NOMO-1 (cell line): ENCODE measurements around the gene ZNF394.

ENCODE experiments used
- DNase-seq, 2 experiments: peaks; one replicate each; lab custom pipeline; 2025; ENCODE audit not compliant: unreplicated experiment in 2 of 2; lab: John Stamatoyannopoulos, UW

ZNF394 gene

GRCh38 chr7:99453105-99453504 lies 47.0 kb downstream of the ZNF394 start:
- no peak for DNase-seq

- no peak for DNase-seq
Measured at GRCh38 chr7:99452541-99452940, 47.5 kb downstream of the ZNF394 start.

DNA sequence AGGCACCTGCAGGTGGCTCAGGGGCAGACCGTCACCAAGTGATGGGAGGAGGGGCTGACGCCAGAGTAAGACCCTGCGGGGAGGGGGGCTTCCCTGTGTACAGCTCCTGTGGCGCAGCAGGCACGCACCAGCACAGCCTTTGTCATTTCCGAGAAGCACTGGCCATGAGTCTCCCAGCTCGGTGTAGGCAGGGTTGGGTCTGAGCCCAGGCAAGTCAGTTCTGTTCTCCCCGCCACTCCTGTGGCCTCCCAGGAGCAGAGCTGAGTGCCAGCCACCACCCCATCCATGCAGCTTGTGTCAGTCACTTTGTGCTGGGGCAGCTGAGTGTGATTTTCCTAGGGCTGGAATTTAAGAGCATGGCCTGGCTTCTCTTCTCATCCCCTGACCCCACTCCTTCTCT lies 48.1 kb downstream of the ZNF394 start:
- DNase-seq = no peak

GRCh38 chr7:99449326-99449725 lies 50.8 kb downstream of the ZNF394 start:
- no peak for DNase-seq

- DNase-seq = no peak
Measured at GRCh38 chr7:99448855-99449254, 51.2 kb downstream of the ZNF394 start.

DNA sequence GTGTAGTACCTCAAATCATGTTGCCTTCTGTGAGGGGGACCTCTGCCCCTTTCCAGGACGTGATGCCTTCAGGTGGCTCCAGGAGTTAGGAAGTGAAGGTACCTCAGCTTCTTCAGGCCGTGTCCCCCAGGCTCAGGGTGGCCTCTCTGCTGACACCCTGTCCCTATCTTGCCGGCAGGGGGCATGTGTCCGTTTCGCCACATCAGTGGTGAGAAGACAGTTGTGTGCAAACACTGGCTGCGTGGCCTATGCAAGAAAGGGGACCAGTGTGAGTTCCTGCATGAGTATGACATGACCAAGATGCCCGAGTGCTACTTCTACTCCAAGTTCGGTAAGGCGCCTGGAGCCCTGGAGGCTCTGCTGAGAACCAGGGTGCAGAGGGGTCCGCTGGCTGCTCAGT lies 52.1 kb downstream of the ZNF394 start:
- DNase-seq = peak in 1 of 2 experiments; percentile 9

GRCh38 chr7:99446096-99446495 lies 54.0 kb downstream of the ZNF394 start:
- no peak for DNase-seq
